ENCODE results near the gene GRIFIN. TPM values are rescaled to one million over a fixed set of nuclear protein-coding genes. Genes with fewer than 3 reads are reported as not detected.

The GRIFIN gene
- polyA plus RNA-seq, 2 donors: not detected

- H3K36me3 ChIP-seq (ENCODE audit: control insufficient read depth in 2 of 2, insufficient read depth in 2 of 2, low read length in 1 of 2): no peaks in the 10 kb centered on the region
- no peak overlapping the region for H3K4me3 ChIP-seq (ENCODE audit: low read depth in 1 of 2, low read length in 2 of 2)
- H3K27me3 ChIP-seq (ENCODE audit: control insufficient read depth in 1 of 2, insufficient read depth in 2 of 2, low read length in 2 of 2): no peaks in the 10 kb centered on the region
- WGBS, 2 donors: 39 to 45% methylated on average over 19 to 21 of the region's 21 CpGs
- no peaks in the 10 kb centered on the region for H3K9me3 ChIP-seq (ENCODE audit: control insufficient read depth in 2 of 2, insufficient read depth in 1 of 2, low read depth in 1 of 2, low read length in 1 of 2)
- H3K4me1 ChIP-seq (ENCODE audit: control insufficient read depth in 2 of 2, insufficient read depth in 2 of 2, low read length in 1 of 2): peaks cover 9 to 35% of the 10 kb centered on the region in 2 donors
- peak overlapping the region; percentile 80 for H3K27ac ChIP-seq (ENCODE audit: low read depth in 2 of 2, low read length in 1 of 2)
Measured at GRCh38 chr7:2440608-2441245, 35.5 kb downstream of the GRIFIN start.

- peak overlapping the region; percentile 76 to 84 for H3K27ac ChIP-seq (ENCODE audit: low read depth in 2 of 2, low read length in 1 of 2)
- no peak overlapping the region for H3K4me3 ChIP-seq (ENCODE audit: low read depth in 1 of 2, low read length in 2 of 2)
- 87% methylated on average over 13 of the region's 13 CpGs for WGBS, 2 donors
- H3K27me3 ChIP-seq (ENCODE audit: control insufficient read depth in 1 of 2, insufficient read depth in 2 of 2, low read length in 2 of 2): no peaks in the 10 kb centered on the region
- H3K36me3 ChIP-seq (ENCODE audit: control insufficient read depth in 2 of 2, insufficient read depth in 2 of 2, low read length in 1 of 2): no peaks in the 10 kb centered on the region
- H3K9me3 ChIP-seq (ENCODE audit: control insufficient read depth in 2 of 2, insufficient read depth in 1 of 2, low read depth in 1 of 2, low read length in 1 of 2): no peaks in the 10 kb centered on the region
- H3K4me1 ChIP-seq (ENCODE audit: control insufficient read depth in 2 of 2, insufficient read depth in 2 of 2, low read length in 1 of 2): peaks cover 9 to 35% of the 10 kb centered on the region in 2 donors
Measured at GRCh38 chr7:2438775-2439174, 37.4 kb downstream of the GRIFIN start.

- peaks cover 9 to 35% of the 10 kb centered on the region in 2 donors for H3K4me1 ChIP-seq (ENCODE audit: control insufficient read depth in 2 of 2, insufficient read depth in 2 of 2, low read length in 1 of 2)
- H3K27me3 ChIP-seq (ENCODE audit: control insufficient read depth in 1 of 2, insufficient read depth in 2 of 2, low read length in 2 of 2): no peaks in the 10 kb centered on the region
- H3K27ac ChIP-seq (ENCODE audit: low read depth in 2 of 2, low read length in 1 of 2): peak overlapping the region; percentile 76 to 84
- H3K9me3 ChIP-seq (ENCODE audit: control insufficient read depth in 2 of 2, insufficient read depth in 1 of 2, low read depth in 1 of 2, low read length in 1 of 2): no peaks in the 10 kb centered on the region
- 64 to 69% methylated on average over 7 of the region's 7 CpGs for WGBS, 2 donors
- H3K4me3 ChIP-seq (ENCODE audit: low read depth in 1 of 2, low read length in 2 of 2): peak overlapping the region in 1 of 2 donors; percentile 9
- H3K36me3 ChIP-seq (ENCODE audit: control insufficient read depth in 2 of 2, insufficient read depth in 2 of 2, low read length in 1 of 2): peaks cover 0 to 6% of the 10 kb centered on the region in 2 donors
Measured at GRCh38 chr7:2438186-2438585, 38.0 kb downstream of the GRIFIN start.

- Histone ChIP-seq H3K4me3 (ENCODE audit: low read depth in 1 of 2, low read length in 2 of 2) (peak overlapping the region in 1 of 2 donors; percentile 9), H3K4me1 (ENCODE audit: control insufficient read depth in 2 of 2, insufficient read depth in 2 of 2, low read length in 1 of 2) (peaks cover 9 to 35% of the 10 kb centered on the region in 2 donors), H3K27ac (ENCODE audit: low read depth in 2 of 2, low read length in 1 of 2) (peak overlapping the region; percentile 76 to 84), H3K36me3 (ENCODE audit: control insufficient read depth in 2 of 2, insufficient read depth in 2 of 2, low read length in 1 of 2) (peaks cover 0 to 11% of the 10 kb centered on the region in 2 donors), H3K9me3 (ENCODE audit: control insufficient read depth in 2 of 2, insufficient read depth in 1 of 2, low read depth in 1 of 2, low read length in 1 of 2) (no peaks in the 10 kb centered on the region), H3K27me3 (ENCODE audit: control insufficient read depth in 1 of 2, insufficient read depth in 2 of 2, low read length in 2 of 2) (no peaks in the 10 kb centered on the region)
- WGBS, 2 donors: 58 to 70% methylated on average over 16 of the region's 16 CpGs
Measured at GRCh38 chr7:2437537-2438148, 38.6 kb downstream of the GRIFIN start.

GRCh38 chr7:2437136-2437535 is 39.1 kb downstream of the GRIFIN start:
- Histone ChIP-seq H3K4me1 (ENCODE audit: control insufficient read depth in 2 of 2, insufficient read depth in 2 of 2, low read length in 1 of 2) (peaks cover 9 to 35% of the 10 kb centered on the region in 2 donors), H3K27me3 (ENCODE audit: control insufficient read depth in 1 of 2, insufficient read depth in 2 of 2, low read length in 2 of 2) (no peaks in the 10 kb centered on the region), H3K9me3 (ENCODE audit: control insufficient read depth in 2 of 2, insufficient read depth in 1 of 2, low read depth in 1 of 2, low read length in 1 of 2) (no peaks in the 10 kb centered on the region), H3K4me3 (ENCODE audit: low read depth in 1 of 2, low read length in 2 of 2) (no peak overlapping the region), H3K27ac (ENCODE audit: low read depth in 2 of 2, low read length in 1 of 2) (peak overlapping the region; percentile 76 to 84), H3K36me3 (ENCODE audit: control insufficient read depth in 2 of 2, insufficient read depth in 2 of 2, low read length in 1 of 2) (peaks cover 0 to 14% of the 10 kb centered on the region in 2 donors)
- 58 to 69% methylated on average over 9 of the region's 9 CpGs for WGBS, 2 donors

GRCh38 chr7:2436341-2437104 is 39.7 kb downstream of the GRIFIN start:
- Histone ChIP-seq H3K4me1 (ENCODE audit: control insufficient read depth in 2 of 2, insufficient read depth in 2 of 2, low read length in 1 of 2) (peaks cover 9 to 35% of the 10 kb centered on the region in 2 donors), H3K36me3 (ENCODE audit: control insufficient read depth in 2 of 2, insufficient read depth in 2 of 2, low read length in 1 of 2) (peaks cover 0 to 14% of the 10 kb centered on the region in 2 donors), H3K27ac (ENCODE audit: low read depth in 2 of 2, low read length in 1 of 2) (peak overlapping the region in 1 of 2 donors; percentile 27), H3K27me3 (ENCODE audit: control insufficient read depth in 1 of 2, insufficient read depth in 2 of 2, low read length in 2 of 2) (no peaks in the 10 kb centered on the region), H3K9me3 (ENCODE audit: control insufficient read depth in 2 of 2, insufficient read depth in 1 of 2, low read depth in 1 of 2, low read length in 1 of 2) (no peaks in the 10 kb centered on the region), H3K4me3 (ENCODE audit: low read depth in 1 of 2, low read length in 2 of 2) (no peak overlapping the region)
- 85 to 86% methylated on average over 25 of the region's 25 CpGs for WGBS, 2 donors

- Histone ChIP-seq H3K36me3 (ENCODE audit: control insufficient read depth in 2 of 2, insufficient read depth in 2 of 2, low read length in 1 of 2) (peaks cover 0 to 14% of the 10 kb centered on the region in 2 donors), H3K9me3 (ENCODE audit: control insufficient read depth in 2 of 2, insufficient read depth in 1 of 2, low read depth in 1 of 2, low read length in 1 of 2) (no peaks in the 10 kb centered on the region), H3K27me3 (ENCODE audit: control insufficient read depth in 1 of 2, insufficient read depth in 2 of 2, low read length in 2 of 2) (no peaks in the 10 kb centered on the region), H3K27ac (ENCODE audit: low read depth in 2 of 2, low read length in 1 of 2) (no peak overlapping the region), H3K4me3 (ENCODE audit: low read depth in 1 of 2, low read length in 2 of 2) (no peak overlapping the region), H3K4me1 (ENCODE audit: control insufficient read depth in 2 of 2, insufficient read depth in 2 of 2, low read length in 1 of 2) (peaks cover 9 to 26% of the 10 kb centered on the region in 2 donors)
- 80 to 88% methylated on average over 5 of the region's 5 CpGs for WGBS, 2 donors
Measured at GRCh38 chr7:2435146-2435545, 41.1 kb downstream of the GRIFIN start.

GRCh38 chr7:2433713-2434550 is 42.3 kb downstream of the GRIFIN start:
- Histone ChIP-seq H3K27ac (ENCODE audit: low read depth in 2 of 2, low read length in 1 of 2) (no peak overlapping the region), H3K4me1 (ENCODE audit: control insufficient read depth in 2 of 2, insufficient read depth in 2 of 2, low read length in 1 of 2) (peaks cover 9 to 21% of the 10 kb centered on the region in 2 donors), H3K4me3 (ENCODE audit: low read depth in 1 of 2, low read length in 2 of 2) (no peak overlapping the region), H3K36me3 (ENCODE audit: control insufficient read depth in 2 of 2, insufficient read depth in 2 of 2, low read length in 1 of 2) (peaks cover 0 to 14% of the 10 kb centered on the region in 2 donors), H3K27me3 (ENCODE audit: control insufficient read depth in 1 of 2, insufficient read depth in 2 of 2, low read length in 2 of 2) (no peaks in the 10 kb centered on the region), H3K9me3 (ENCODE audit: control insufficient read depth in 2 of 2, insufficient read depth in 1 of 2, low read depth in 1 of 2, low read length in 1 of 2) (no peaks in the 10 kb centered on the region)
- WGBS, 2 donors: 94 to 95% methylated on average over 42 of the region's 42 CpGs

All from esophagus (tissue), 2 donors.